Hepatocyte (in vitro differentiated cells): Measurements from ENCODE around the gene GHRL. TPM values are rescaled to one million over a fixed set of nuclear protein-coding genes. Genes with fewer than 3 reads are reported as not detected.
A peak's percentile ranks its signal among the peaks of the same experiment; 100 is the strongest.

Experiments
- DNase-seq: peaks from one replicate; pipeline ENCODE4 v3.0.0-alpha.2; 2016; ENCODE audit warnings: low spot score
- H2AFZ ChIP-seq: fragments of 200-600 bp; sonication (generic); 2 replicates; pipeline ENCODE4 v1.6.0; 2016; ENCODE audit warnings: antibody characterized with exemption, mild to moderate bottlenecking
- H3K27ac ChIP-seq: fragments of 200-600 bp; sonication (generic); 2 replicates; pipeline ENCODE4 v1.5.1; 2016; ENCODE audit warnings: mild to moderate bottlenecking
- H3K27me3 ChIP-seq: fragments of 200-600 bp; sonication (generic); 2 replicates; pipeline ENCODE4 v1.6.1; 2016
- H3K36me3 ChIP-seq: fragments of 200-600 bp; sonication (generic); replicated peaks from 2 replicates; pipeline ENCODE4 v1.5.1; 2016; ENCODE audit warnings: low read depth; ENCODE audit not compliant: insufficient read depth
- H3K4me1 ChIP-seq: fragments of 200-600 bp; sonication (generic); 2 replicates; pipeline ENCODE4 v1.5.1; 2016; ENCODE audit warnings: mild to moderate bottlenecking, moderate library complexity; ENCODE audit not compliant: insufficient read depth
- H3K4me2 ChIP-seq: fragments of 200-600 bp; sonication (generic); 2 replicates; pipeline ENCODE4 v1.6.0; 2016
- H3K4me3 ChIP-seq: fragments of 200-600 bp; sonication (generic); 2 replicates; pipeline ENCODE4 v1.5.1; 2016; ENCODE audit warnings: mild to moderate bottlenecking
- H3K79me2 ChIP-seq: fragments of 200-600 bp; sonication (generic); 2 replicates; pipeline ENCODE4 v1.6.0; 2017; ENCODE audit warnings: mild to moderate bottlenecking
- H3K9me2 ChIP-seq: fragments of 200-600 bp; sonication (generic); replicated peaks from 2 replicates; pipeline ENCODE4 v1.6.0; 2017; ENCODE audit warnings: mild to moderate bottlenecking; ENCODE audit not compliant: insufficient read depth
- H3K9me3 ChIP-seq: fragments of 200-600 bp; sonication (generic); 2 replicates; pipeline ENCODE4 v1.5.1; 2016; ENCODE audit warnings: low read depth, mild to moderate bottlenecking
- H4K20me1 ChIP-seq: fragments of 200-600 bp; sonication (generic); 2 replicates; pipeline ENCODE4 v1.6.0; 2016; ENCODE audit warnings: mild to moderate bottlenecking; ENCODE audit not compliant: insufficient read depth, poor library complexity, severe bottlenecking
- CTCF ChIP-seq: fragments of 200-600 bp; sonication (generic); IDR thresholded peaks from 2 replicates; pipeline ENCODE4 v1.5.1; 2016; ENCODE audit warnings: antibody characterized with exemption, mild to moderate bottlenecking; ENCODE audit not compliant: poor library complexity
- EZH2 ChIP-seq: fragments of 200-600 bp; sonication (generic); IDR thresholded peaks from 2 replicates; pipeline ENCODE4 v1.6.1; 2016; ENCODE audit warnings: antibody characterized with exemption, mild to moderate bottlenecking, borderline replicate concordance
- EZH2phosphoT487 ChIP-seq: fragments of 200-600 bp; sonication (generic); IDR thresholded peaks from one replicate; pipeline ENCODE4 v1.6.1; 2018; ENCODE audit warnings: antibody characterized with exemption, mild to moderate bottlenecking, low read depth, moderate library complexity; ENCODE audit not compliant: unreplicated experiment, severe bottlenecking
- WGBS: methylation state at CpG from one replicate; pipeline ENCODE4 v1.1.6; 2016; ENCODE audit warnings: low lambda C conversion rate; ENCODE audit errors: missing lambda C conversion rate; 5-methylcytosine and 5-hydroxymethylcytosine counted together
- microRNA counts: library from miRNA; unstranded; fragments of <30 nt; microRNA quantifications from one replicate; lab custom pipeline; 2017
- microRNA-seq: library from miRNA; unstranded; fragments of <30 nt; microRNA quantifications from one replicate; pipeline ENCODE4, GENCODE V29; 2017
- polyA plus RNA-seq: library from polyadenylated mRNA; unstranded; fragments of >200 nt; fragmentation: Nextera tagmentation; extraction: Ambion mirVana; gene quantifications from 2 replicates; pipeline ENCODE4 v1.2.1, GENCODE V29; 2016
- small RNA-seq: library from RNA; depleted of rRNA; stranded (forward); fragments of <200 nt; gene quantifications from one replicate; pipeline ENCODE3, GENCODE V24; 2014
- total RNA-seq: library from RNA; depleted of rRNA; stranded (reverse); fragments of >200 nt; gene quantifications from 2 replicates; pipeline ENCODE4 v1.2.3, GENCODE V29; 2014

Gene GHRL
- total and polyA plus RNA-seq, 2 experiments from 2014 or later: 11.3 to 12.4 TPM

GRCh38 chr3:10244009-10244408, 48.7 kb downstream of the GHRL start:
- TF ChIP-seq EZH2 (no peak), CTCF (no peak), EZH2phosphoT487 (no peak)
- 61% methylated on average over 3 of the region's 3 CpGs for WGBS

GRCh38 chr3:10242182-10243065, 50.3 kb downstream of the GHRL start:
- H3K27me3 ChIP-seq: no peaks in the 10 kb centered on the region
- no peak overlapping the region for H2AFZ ChIP-seq
- no peaks in the 10 kb centered on the region for H4K20me1 ChIP-seq
- H3K4me1 ChIP-seq: no peaks in the 10 kb centered on the region
- H3K4me2 ChIP-seq: no peak overlapping the region
- no peaks in the 10 kb centered on the region for H3K9me2 ChIP-seq
- H3K27ac ChIP-seq: peak overlapping the region; percentile 16
- 88% methylated on average over 7 of the region's 7 CpGs for WGBS
- no peaks in the 10 kb centered on the region for H3K9me3 ChIP-seq
- H3K36me3 ChIP-seq: no peaks in the 10 kb centered on the region
- TF ChIP-seq CTCF (no peak), EZH2phosphoT487 (no peak), EZH2 (no peak)
- no peak overlapping the region for H3K4me3 ChIP-seq
- no peaks in the 10 kb centered on the region for H3K79me2 ChIP-seq
- no peak for DNase-seq

More at GRCh38 chr3:10244009-10244408, 48.7 kb downstream of the GHRL start:
- H4K20me1 ChIP-seq: no peaks in the 10 kb centered on the region
- no peaks in the 10 kb centered on the region for H3K27me3 ChIP-seq
- H3K36me3 ChIP-seq: no peaks in the 10 kb centered on the region
- H3K4me1 ChIP-seq: no peaks in the 10 kb centered on the region
- H3K27ac ChIP-seq: no peak overlapping the region
- no peaks in the 10 kb centered on the region for H3K9me2 ChIP-seq
- H3K9me3 ChIP-seq: no peaks in the 10 kb centered on the region
- DNase-seq: no peak
- H3K4me3 ChIP-seq: no peak overlapping the region
- H3K4me2 ChIP-seq: no peak overlapping the region
- H3K79me2 ChIP-seq: peaks cover 4% of the 10 kb centered on the region
- H2AFZ ChIP-seq: no peak overlapping the region

GRCh38 chr3:10240799-10241198, 51.9 kb downstream of the GHRL start:
- no peak for TF ChIP-seq EZH2phosphoT487
- 72% methylated on average over 6 of the region's 6 CpGs for WGBS
- H3K9me3 ChIP-seq: no peaks in the 10 kb centered on the region

GRCh38 chr3:10238345-10239183, 54.2 kb downstream of the GHRL start:
- 90% methylated on average over 15 of the region's 15 CpGs for WGBS
- Histone ChIP-seq H4K20me1 (no peaks in the 10 kb centered on the region), H2AFZ (no peak overlapping the region), H3K9me2 (no peaks in the 10 kb centered on the region), H3K9me3 (no peaks in the 10 kb centered on the region), H3K27me3 (no peaks in the 10 kb centered on the region), H3K79me2 (no peaks in the 10 kb centered on the region), H3K36me3 (no peaks in the 10 kb centered on the region), H3K4me1 (no peaks in the 10 kb centered on the region), H3K27ac (no peak overlapping the region), H3K4me3 (no peak overlapping the region), H3K4me2 (no peak overlapping the region)
- TF ChIP-seq EZH2: no peak
- DNase-seq: no peak

More at GRCh38 chr3:10240799-10241198, 51.9 kb downstream of the GHRL start:
- no peak overlapping the region for H2AFZ ChIP-seq
- H3K36me3 ChIP-seq: no peaks in the 10 kb centered on the region
- no peak overlapping the region for H3K4me2 ChIP-seq
- no peaks in the 10 kb centered on the region for H3K27me3 ChIP-seq
- no peaks in the 10 kb centered on the region for H3K9me2 ChIP-seq
- H3K4me1 ChIP-seq: no peaks in the 10 kb centered on the region
- H3K4me3 ChIP-seq: no peak overlapping the region
- H4K20me1 ChIP-seq: no peaks in the 10 kb centered on the region
- H3K79me2 ChIP-seq: no peaks in the 10 kb centered on the region
- no peak for DNase-seq
- H3K27ac ChIP-seq: no peak overlapping the region

MicroRNAs encoded within 50 kb of the gene (microRNA counts, 767-probe panel; counts per million panel counts)
- not detected for microRNA hsa-miR-378b (lab: Ali Mortazavi, UCI)

Small RNAs within 50 kb of the gene (microRNA-seq; reads per million reads assigned to microRNA genes)
- gene MIR378B: not detected

Small RNAs within 50 kb of the gene (small RNA-seq; reads per million reads assigned to genes)
- gene MIR378B (0.16 reads per million), gene RF02126 (not detected)

Other genes with a start within 250 kb of the GHRL start
- gene FANCD2OS, start 184.7 kb downstream of the GHRL start, total RNA-seq: not detected in 2 replicates
- gene FANCD2OS, start 184.7 kb downstream of the GHRL start, polyA plus RNA-seq: not detected in 2 replicates
- gene BRK1, start 177.3 kb downstream of the GHRL start, total RNA-seq: 105 and 112 TPM in 2 replicates
- gene BRK1, start 177.3 kb downstream of the GHRL start, polyA plus RNA-seq: 186 and 188 TPM in 2 replicates
- 54.3 and 57.9 TPM in 2 replicates for gene VHL, start 151.2 kb downstream of the GHRL start, total RNA-seq
- gene VHL, start 151.2 kb downstream of the GHRL start, polyA plus RNA-seq: 21.8 and 32.1 TPM in 2 replicates
- 3.7 and 4.0 TPM in 2 replicates for gene IRAK2, start 128.0 kb downstream of the GHRL start, total RNA-seq
- gene IRAK2, start 128.0 kb downstream of the GHRL start, polyA plus RNA-seq: 2.3 and 2.5 TPM in 2 replicates
- 22.6 and 24.5 TPM in 2 replicates for gene TATDN2, start 44.5 kb downstream of the GHRL start, total RNA-seq
- 6.5 and 9.3 TPM in 2 replicates for gene TATDN2, start 44.5 kb downstream of the GHRL start, polyA plus RNA-seq
- 159 and 187 TPM in 2 replicates for gene SEC13, start 28.2 kb upstream of the GHRL start, total RNA-seq
- 310 and 317 TPM in 2 replicates for gene SEC13, start 28.2 kb upstream of the GHRL start, polyA plus RNA-seq
- gene ATP2B2, start 212.6 kb upstream of the GHRL start, total RNA-seq: 1.8 and 1.9 TPM in 2 replicates
- gene ATP2B2, start 212.6 kb upstream of the GHRL start, polyA plus RNA-seq: 0.66 and 0.75 TPM in 2 replicates